Heart left ventricle (tissue), 13 donors: Measurements from ENCODE around the gene COX10.

Source experiments
- CTCF ChIP-seq, 12 donors: fragments of 200-600 bp; sonication (generic) in 4 of 12; IDR thresholded peaks; one replicate each; pipeline versions ENCODE4 v1.5.0 to v1.8.0; 2018 to 2022; ENCODE audit warnings: antibody characterized with exemption in 12 of 12, mild to moderate bottlenecking in 5 of 12
- POLR2A ChIP-seq, 2 donors: fragments of 450-650 bp; IDR thresholded peaks; one replicate each; pipeline ENCODE4 v1.6.1; 2017; ENCODE audit warnings: antibody characterized with exemption in 2 of 2, mild to moderate bottlenecking in 2 of 2, moderate library complexity in 2 of 2
- donor health status: ischemic (EF 13 %, LVEDD 7.1; RV severe dilation, severe dysfunction).
- donor health status: DM: no; HTN: yes; CAD: no.
- donor health status: DM: no; HTN: no; CAD: no.
- donor health status: ischemic (EF 25% LVEDD 6.9; RV normal size, moderate dysfunction).
- donor health status: ischemic (EF 25% LVEDD 5.7; RV mildly dilated, moderate dysfunction).
- donor health status: ischemic (EF 35%, LVEDD 5.7; RV mildly dilated, moderate dysfunction).
- donor health status: nonischemic (EF 11% LVEDD 7.7; RV severe dilation, severe dysfunction).
- donor health status: DM: yes; HTN: yes; CAD: no.
- donor health status: PGD.
- donor health status: ischemic (EF 29% LVEDD 5.4; RV normal size, mild dysfunction).
- donor health status: nonischemic (EF 23%, LVEDD 6.1; RV moderate dilation, normal function).

GRCh38 chr17:14032234-14032633 lies 37.1 kb upstream of the COX10 start:
- no peak for TF ChIP-seq POLR2A (IDR thresholded peaks at IDR 0.05)
- no peak for TF ChIP-seq CTCF (IDR thresholded peaks at IDR 0.05)
